ENCODE results near the gene BMPR1B. TPM values are rescaled to one million over a fixed set of nuclear protein-coding genes. Genes with fewer than 3 reads are reported as not detected.

BMPR1B gene
- total RNA-seq, 2 donors from 2014 or later, result 0.10 to 0.24 TPM

GRCh38 chr4:94939791-94940519 lies 182.2 kb downstream of the BMPR1B start:
- Histone ChIP-seq H3K9ac (ENCODE audit: low read depth in 2 of 2, low read length in 2 of 2) (no peak overlapping the region), H3K36me3 (no peaks in the 10 kb centered on the region), H3K4me3 (no peak overlapping the region), H3K4me1 (no peaks in the 10 kb centered on the region), H3K27ac (no peak overlapping the region), H3K27me3 (no peaks in the 10 kb centered on the region), H3K9me3 (no peaks in the 10 kb centered on the region)
- no peak for DNase-seq
- intact Hi-C loops (cut with DNase I), result no loop called here
- no peak for TF ChIP-seq CTCF (IDR thresholded peaks at IDR 0.05)

GRCh38 chr4:94940520-94940908 lies 182.8 kb downstream of the BMPR1B start:
- Histone ChIP-seq H3K27ac (no peak overlapping the region), H3K9me3 (no peaks in the 10 kb centered on the region)
- intact Hi-C loops (cut with DNase I), result no loop called here

GRCh38 chr4:94941706-94942105 lies 184.0 kb downstream of the BMPR1B start:
- H3K9me3 ChIP-seq, result no peaks in the 10 kb centered on the region

More at GRCh38 chr4:94940520-94940908, 182.8 kb downstream of the BMPR1B start:
- Histone ChIP-seq H3K4me1 (no peaks in the 10 kb centered on the region), H3K27me3 (no peaks in the 10 kb centered on the region), H3K36me3 (no peaks in the 10 kb centered on the region), H3K9ac (ENCODE audit: low read depth in 2 of 2, low read length in 2 of 2) (no peak overlapping the region), H3K4me3 (no peak overlapping the region)
- no peak for TF ChIP-seq CTCF (IDR thresholded peaks at IDR 0.05)
- no peak for DNase-seq

GRCh38 chr4:94944726-94945125 lies 187.0 kb downstream of the BMPR1B start:
- no peak overlapping the region for H3K4me3 ChIP-seq
- no peak for DNase-seq
- intact Hi-C loops (cut with DNase I), result no loop called here
- no peaks in the 10 kb centered on the region for H3K27me3 ChIP-seq
- H3K36me3 ChIP-seq, result no peaks in the 10 kb centered on the region
- H3K9ac ChIP-seq (ENCODE audit: low read depth in 2 of 2, low read length in 2 of 2), result no peak overlapping the region
- no peaks in the 10 kb centered on the region for H3K9me3 ChIP-seq
- no peaks in the 10 kb centered on the region for H3K4me1 ChIP-seq
- H3K27ac ChIP-seq, result no peak overlapping the region
- TF ChIP-seq CTCF (IDR thresholded peaks at IDR 0.05), result no peak

More at GRCh38 chr4:94941706-94942105, 184.0 kb downstream of the BMPR1B start:
- H3K4me3 ChIP-seq, result no peak overlapping the region
- no peak overlapping the region for H3K27ac ChIP-seq
- no peaks in the 10 kb centered on the region for H3K27me3 ChIP-seq
- H3K4me1 ChIP-seq, result no peaks in the 10 kb centered on the region
- no peak for DNase-seq
- intact Hi-C loops (cut with DNase I), result no loop called here
- H3K9ac ChIP-seq (ENCODE audit: low read depth in 2 of 2, low read length in 2 of 2), result no peak overlapping the region
- H3K36me3 ChIP-seq, result no peaks in the 10 kb centered on the region
- no peak for TF ChIP-seq CTCF (IDR thresholded peaks at IDR 0.05)

- intact Hi-C loops (cut with DNase I), result no loop called here
- no peaks in the 10 kb centered on the region for H3K27me3 ChIP-seq
- DNase-seq, result no peak
- no peak overlapping the region for H3K9ac ChIP-seq (ENCODE audit: low read depth in 2 of 2, low read length in 2 of 2)
- no peaks in the 10 kb centered on the region for H3K9me3 ChIP-seq
- no peaks in the 10 kb centered on the region for H3K36me3 ChIP-seq
- H3K4me3 ChIP-seq, result no peak overlapping the region
- TF ChIP-seq CTCF (IDR thresholded peaks at IDR 0.05), result no peak
- no peaks in the 10 kb centered on the region for H3K4me1 ChIP-seq
- no peak overlapping the region for H3K27ac ChIP-seq
Observed at GRCh38 chr4:94947681-94948108, 189.9 kb downstream of the BMPR1B start.
